ENCODE results near the gene ITGAD. TPM values are rescaled to one million over a fixed set of nuclear protein-coding genes. Genes with fewer than 3 reads are reported as not detected.

The ITGAD gene
- total RNA-seq, 1 experiment from 2014 or later: not detected

- no peak for DNase-seq (ENCODE audit: extremely low read depth, low read depth)
These were observed 80.3 kb downstream of the ITGAD start for GRCh38 chr16:31473264-31473984.

- no peak for DNase-seq (ENCODE audit: extremely low read depth, low read depth)
These were observed 81.1 kb downstream of the ITGAD start for GRCh38 chr16:31474173-31474714.

- DNase-seq (ENCODE audit: extremely low read depth, low read depth): no peak
These were observed 81.9 kb downstream of the ITGAD start for GRCh38 chr16:31474773-31475738.

GRCh38 chr16:31475946-31476302 lies 82.8 kb downstream of the ITGAD start:
- DNase-seq (ENCODE audit: extremely low read depth, low read depth): no peak

Other genes starting within 250 kb of the ITGAD start
- gene PRSS36, start 243.3 kb upstream of the ITGAD start, total RNA-seq (2014; rRNA removed; shearing (Covaris generic)): not detected in 2 replicates
- gene FUS, start 213.2 kb upstream of the ITGAD start, total RNA-seq (2014; rRNA removed; shearing (Covaris generic)): 27.3 and 49.7 TPM in 2 replicates
- not detected in 2 replicates for gene PYCARD, start 190.6 kb upstream of the ITGAD start, total RNA-seq (2014; rRNA removed; shearing (Covaris generic))
- gene TRIM72, start 179.2 kb upstream of the ITGAD start, total RNA-seq (2014; rRNA removed; shearing (Covaris generic)): under 0.01 TPM in 1 of 2 replicates, not detected in the other
- not detected in 2 replicates for gene PYDC1, start 176.2 kb upstream of the ITGAD start, total RNA-seq (2014; rRNA removed; shearing (Covaris generic))
- gene ITGAM, start 133.4 kb upstream of the ITGAD start, total RNA-seq (2014; rRNA removed; shearing (Covaris generic)): not detected in 2 replicates
- not detected in 2 replicates for gene ITGAX, start 38.2 kb upstream of the ITGAD start, total RNA-seq (2014; rRNA removed; shearing (Covaris generic))
- gene COX6A2, start 35.0 kb downstream of the ITGAD start, total RNA-seq (2014; rRNA removed; shearing (Covaris generic)): not detected in 2 replicates
- gene ZNF843, start 49.5 kb downstream of the ITGAD start, total RNA-seq (2014; rRNA removed; shearing (Covaris generic)): 0.05 and 0.14 TPM in 2 replicates
- 8.2 and 12.2 TPM in 2 replicates for gene ARMC5, start 66.2 kb downstream of the ITGAD start, total RNA-seq (2014; rRNA removed; shearing (Covaris generic))
- gene TGFB1I1, start 78.8 kb downstream of the ITGAD start, total RNA-seq (2014; rRNA removed; shearing (Covaris generic)): 8.0 and 8.6 TPM in 2 replicates
- not detected in 2 replicates for gene SLC5A2, start 89.8 kb downstream of the ITGAD start, total RNA-seq (2014; rRNA removed; shearing (Covaris generic))
- 62.6 and 65.3 TPM in 2 replicates for gene RUSF1, start 115.1 kb downstream of the ITGAD start, total RNA-seq (2014; rRNA removed; shearing (Covaris generic))
- gene AHSP, start 134.6 kb downstream of the ITGAD start, total RNA-seq (2014; rRNA removed; shearing (Covaris generic)): not detected in 2 replicates